ENCODE results near the gene MAEA. TPM values are rescaled to one million over a fixed set of nuclear protein-coding genes. Genes with fewer than 3 reads are reported as not detected.
"Not testable (repeated sequence)": the region's sequence is repeated elsewhere in the genome, so short reads cannot be mapped to it uniquely, and the experiment has no call there.

MAEA gene
- total RNA-seq, 1 donor from 2014 or later = 68.2 TPM

GRCh38 chr4:1321946-1322650 lies 32.4 kb downstream of the MAEA start:
- peaks cover 4% of the 10 kb centered on the region for H3K27me3 Mint-ChIP-seq (ENCODE audit: unreplicated experiment)

GRCh38 chr4:1323280-1323634 lies 33.6 kb downstream of the MAEA start:
- Mint-ChIP-seq H3K4me3 (ENCODE audit: unreplicated experiment) (no peak overlapping the region), H3K36me3 (ENCODE audit: low read depth, unreplicated experiment) (peaks cover 24% of the 10 kb centered on the region), H3K27me3 (ENCODE audit: unreplicated experiment) (peaks cover 2% of the 10 kb centered on the region), H3K4me1 (ENCODE audit: unreplicated experiment) (peaks cover 15% of the 10 kb centered on the region), H3K9me3 (ENCODE audit: unreplicated experiment) (no peaks in the 10 kb centered on the region), H3K27ac (ENCODE audit: unreplicated experiment) (no peak overlapping the region)
- DNase-seq (ENCODE audit: low spot score) = no peak
- TF ChIP-seq, protein P1, sequence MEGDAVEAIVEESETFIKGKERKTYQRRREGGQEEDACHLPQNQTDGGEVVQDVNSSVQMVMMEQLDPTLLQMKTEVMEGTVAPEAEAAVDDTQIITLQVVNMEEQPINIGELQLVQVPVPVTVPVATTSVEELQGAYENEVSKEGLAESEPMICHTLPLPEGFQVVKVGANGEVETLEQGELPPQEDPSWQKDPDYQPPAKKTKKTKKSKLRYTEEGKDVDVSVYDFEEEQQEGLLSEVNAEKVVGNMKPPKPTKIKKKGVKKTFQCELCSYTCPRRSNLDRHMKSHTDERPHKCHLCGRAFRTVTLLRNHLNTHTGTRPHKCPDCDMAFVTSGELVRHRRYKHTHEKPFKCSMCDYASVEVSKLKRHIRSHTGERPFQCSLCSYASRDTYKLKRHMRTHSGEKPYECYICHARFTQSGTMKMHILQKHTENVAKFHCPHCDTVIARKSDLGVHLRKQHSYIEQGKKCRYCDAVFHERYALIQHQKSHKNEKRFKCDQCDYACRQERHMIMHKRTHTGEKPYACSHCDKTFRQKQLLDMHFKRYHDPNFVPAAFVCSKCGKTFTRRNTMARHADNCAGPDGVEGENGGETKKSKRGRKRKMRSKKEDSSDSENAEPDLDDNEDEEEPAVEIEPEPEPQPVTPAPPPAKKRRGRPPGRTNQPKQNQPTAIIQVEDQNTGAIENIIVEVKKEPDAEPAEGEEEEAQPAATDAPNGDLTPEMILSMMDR (IDR thresholded peaks at IDR 0.05; ENCODE audit: unreplicated experiment) = no peak

More at GRCh38 chr4:1321946-1322650, 32.4 kb downstream of the MAEA start:
- H3K4me3 Mint-ChIP-seq (ENCODE audit: unreplicated experiment) = no peak overlapping the region
- H3K4me1 Mint-ChIP-seq (ENCODE audit: unreplicated experiment) = peaks cover 18% of the 10 kb centered on the region
- H3K36me3 Mint-ChIP-seq (ENCODE audit: low read depth, unreplicated experiment) = peaks cover 27% of the 10 kb centered on the region
- H3K9me3 Mint-ChIP-seq (ENCODE audit: unreplicated experiment) = no peaks in the 10 kb centered on the region
- DNase-seq (ENCODE audit: low spot score) = no peak
- H3K27ac Mint-ChIP-seq (ENCODE audit: unreplicated experiment) = no peak overlapping the region
- TF ChIP-seq, protein P1 (IDR thresholded peaks at IDR 0.05; ENCODE audit: unreplicated experiment) = no peak

DNA sequence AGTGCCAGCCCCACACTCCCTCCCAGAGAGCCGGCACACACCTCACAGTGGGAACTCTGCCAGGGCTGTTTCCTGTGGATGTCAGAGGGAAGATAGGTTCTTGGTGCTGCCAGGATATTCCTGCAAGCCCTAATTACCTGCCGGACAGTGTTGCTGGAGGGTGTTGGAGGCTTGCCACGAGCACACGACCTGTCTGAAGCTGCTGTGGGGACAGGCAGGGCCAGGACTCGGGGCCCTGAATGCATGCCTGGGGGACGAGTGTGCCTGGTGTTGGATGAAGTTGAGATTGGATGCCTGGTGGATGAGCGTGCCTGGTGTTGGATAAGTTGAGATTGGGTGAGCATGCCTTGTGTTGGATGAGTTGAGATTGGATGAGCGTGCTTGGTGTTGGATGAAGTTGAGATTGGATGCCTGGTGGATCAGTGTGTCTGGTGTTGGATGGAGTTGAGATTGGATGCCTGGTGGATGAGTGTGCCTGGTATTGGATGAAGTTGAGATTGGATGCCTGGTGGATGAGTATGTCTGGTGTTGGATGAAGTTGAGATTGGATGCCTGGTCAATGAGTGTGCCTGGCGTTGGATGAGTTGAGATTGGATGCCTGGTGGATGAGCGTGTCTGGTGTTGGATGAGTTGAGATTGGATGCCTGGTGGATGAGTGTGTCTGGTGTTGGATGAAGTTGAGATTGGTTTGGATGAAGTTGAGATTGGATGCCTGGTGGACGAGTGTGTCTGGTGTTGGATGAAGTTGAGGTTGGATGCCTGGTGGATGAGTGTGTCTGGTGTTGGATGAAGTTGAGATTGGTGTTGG lies 34.1 kb downstream of the MAEA start:
- TF ChIP-seq, protein P1 (IDR thresholded peaks at IDR 0.05; ENCODE audit: unreplicated experiment) = no peak
- H3K9me3 Mint-ChIP-seq (ENCODE audit: unreplicated experiment) = no peaks in the 10 kb centered on the region
- H3K36me3 Mint-ChIP-seq (ENCODE audit: low read depth, unreplicated experiment) = peaks cover 20% of the 10 kb centered on the region
- no peak for DNase-seq (ENCODE audit: low spot score)
- no peak overlapping the region for H3K27ac Mint-ChIP-seq (ENCODE audit: unreplicated experiment)
- H3K4me1 Mint-ChIP-seq (ENCODE audit: unreplicated experiment) = peaks cover 10% of the 10 kb centered on the region
- no peak overlapping the region for H3K4me3 Mint-ChIP-seq (ENCODE audit: unreplicated experiment)
- peaks cover 2% of the 10 kb centered on the region for H3K27me3 Mint-ChIP-seq (ENCODE audit: unreplicated experiment)

GRCh38 chr4:1324443-1325175 lies 34.9 kb downstream of the MAEA start:
- H3K9me3 Mint-ChIP-seq (ENCODE audit: unreplicated experiment); DNase-seq (ENCODE audit: low spot score); H3K27ac Mint-ChIP-seq (ENCODE audit: unreplicated experiment); H3K4me1 Mint-ChIP-seq (ENCODE audit: unreplicated experiment); H3K27me3 Mint-ChIP-seq (ENCODE audit: unreplicated experiment); H3K4me3 Mint-ChIP-seq (ENCODE audit: unreplicated experiment): not testable (repeated sequence)
- H3K36me3 Mint-ChIP-seq (ENCODE audit: low read depth, unreplicated experiment) = peaks cover 16% of the 10 kb centered on the region

GRCh38 chr4:1325176-1325480 lies 35.4 kb downstream of the MAEA start:
- no peak for DNase-seq (ENCODE audit: low spot score)
- Mint-ChIP-seq H3K4me1 (ENCODE audit: unreplicated experiment) (peaks cover under 1% of the 10 kb centered on the region), H3K27me3 (ENCODE audit: unreplicated experiment) (peaks cover 2% of the 10 kb centered on the region), H3K36me3 (ENCODE audit: low read depth, unreplicated experiment) (peaks cover 13% of the 10 kb centered on the region), H3K27ac (ENCODE audit: unreplicated experiment) (no peak overlapping the region), H3K4me3 (ENCODE audit: unreplicated experiment) (no peak overlapping the region), H3K9me3 (ENCODE audit: unreplicated experiment) (no peaks in the 10 kb centered on the region)
- TF ChIP-seq, protein P1 (IDR thresholded peaks at IDR 0.05; ENCODE audit: unreplicated experiment) = no peak
